ENCODE results near the gene SRD5A1. TPM values are rescaled to one million over a fixed set of nuclear protein-coding genes. Genes with fewer than 3 reads are reported as not detected.
A peak's percentile ranks its signal among the peaks of the same experiment; 100 is the strongest.

SRD5A1 gene
- total and polyA plus RNA-seq, 8 donors = 1.3 to 12.8 (median 4.2) TPM; not detected in 1

DNA sequence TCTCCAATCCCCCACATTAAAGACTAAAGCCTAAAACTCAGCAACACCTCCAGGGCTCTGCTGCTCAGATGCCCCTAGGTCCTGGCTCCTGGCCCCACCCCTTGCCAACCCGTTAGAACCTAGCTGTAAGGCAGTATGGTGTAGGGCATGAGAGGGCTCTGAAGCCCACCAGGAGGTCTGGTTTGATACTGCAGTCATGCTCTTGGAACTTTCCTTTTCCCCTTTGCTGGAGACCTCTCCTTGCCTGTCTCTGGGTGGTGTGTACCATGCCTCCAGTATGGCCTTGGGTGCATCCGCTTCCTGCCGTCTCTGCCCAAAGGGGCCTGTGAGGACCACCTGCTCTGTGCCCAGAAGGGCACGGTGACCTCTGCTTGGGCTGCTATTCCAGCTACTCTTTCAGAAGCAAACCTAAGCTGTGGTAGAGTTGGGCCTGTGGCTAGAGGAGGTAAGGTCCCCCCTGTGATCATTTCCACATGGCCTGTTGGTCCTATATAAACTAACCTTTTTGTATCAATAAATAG, 83.4 kb downstream of the SRD5A1 start:
- H3K4me1 ChIP-seq = peaks cover 57 to 76% (median 71%) of the 10 kb centered on the region in 4 donors
- no peak for DNase-seq
- no peak overlapping the region for H3K27ac ChIP-seq
- TF ChIP-seq POLR2A (IDR thresholded peaks at IDR 0.05) (no peak), EP300 (IDR thresholded peaks at IDR 0.05) (no peak), POLR2AphosphoS5 (IDR thresholded peaks at IDR 0.05) (no peak)
- TF ChIP-seq, protein P1, sequence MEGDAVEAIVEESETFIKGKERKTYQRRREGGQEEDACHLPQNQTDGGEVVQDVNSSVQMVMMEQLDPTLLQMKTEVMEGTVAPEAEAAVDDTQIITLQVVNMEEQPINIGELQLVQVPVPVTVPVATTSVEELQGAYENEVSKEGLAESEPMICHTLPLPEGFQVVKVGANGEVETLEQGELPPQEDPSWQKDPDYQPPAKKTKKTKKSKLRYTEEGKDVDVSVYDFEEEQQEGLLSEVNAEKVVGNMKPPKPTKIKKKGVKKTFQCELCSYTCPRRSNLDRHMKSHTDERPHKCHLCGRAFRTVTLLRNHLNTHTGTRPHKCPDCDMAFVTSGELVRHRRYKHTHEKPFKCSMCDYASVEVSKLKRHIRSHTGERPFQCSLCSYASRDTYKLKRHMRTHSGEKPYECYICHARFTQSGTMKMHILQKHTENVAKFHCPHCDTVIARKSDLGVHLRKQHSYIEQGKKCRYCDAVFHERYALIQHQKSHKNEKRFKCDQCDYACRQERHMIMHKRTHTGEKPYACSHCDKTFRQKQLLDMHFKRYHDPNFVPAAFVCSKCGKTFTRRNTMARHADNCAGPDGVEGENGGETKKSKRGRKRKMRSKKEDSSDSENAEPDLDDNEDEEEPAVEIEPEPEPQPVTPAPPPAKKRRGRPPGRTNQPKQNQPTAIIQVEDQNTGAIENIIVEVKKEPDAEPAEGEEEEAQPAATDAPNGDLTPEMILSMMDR (IDR thresholded peaks at IDR 0.05) = no peak
- H3K9me3 ChIP-seq = no peaks in the 10 kb centered on the region
- H3K27me3 ChIP-seq = no peaks in the 10 kb centered on the region
- 72 to 80% (median 78%) methylated on average over 4 of the region's 4 CpGs for WGBS, 5 donors
- intact Hi-C loops (cut with DNase I; ENCODE audit: low total_unique reads) = loop anchor here (5.0 kb wide), 1 partner anchor 84 kb away; the partner anchor contains the start of genes NSUN2 and SRD5A1
- peaks cover 0 to 8% (median 0%) of the 10 kb centered on the region in 4 donors for H3K36me3 ChIP-seq
- H3K4me3 ChIP-seq = peak overlapping the region in 3 of 4 donors; percentile 56 to 94 (median 68)

DNA sequence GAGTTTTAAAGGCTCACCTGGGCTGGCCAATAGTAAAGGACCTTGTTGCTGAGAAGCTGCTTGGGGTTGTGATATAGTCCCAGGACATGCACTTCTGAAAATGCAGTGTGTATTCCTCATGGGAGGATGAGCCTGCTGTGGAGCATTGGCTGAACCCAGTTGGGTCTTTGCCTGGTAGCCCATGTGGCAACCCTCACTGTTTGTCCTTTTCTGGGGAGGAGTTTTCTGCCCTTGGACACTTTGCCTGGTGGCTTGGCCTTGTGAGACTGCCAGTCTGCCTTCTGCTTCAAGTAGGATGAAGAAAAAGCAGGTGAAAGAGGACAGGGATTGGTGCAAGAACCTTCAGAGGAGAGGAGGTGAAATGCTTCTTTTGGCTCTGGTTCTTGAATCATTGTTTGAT, 84.0 kb downstream of the SRD5A1 start:
- intact Hi-C loops (cut with DNase I; ENCODE audit: low total_unique reads) = loop anchor here (5.0 kb wide), 1 partner anchor 85 kb away; the partner anchor contains the start of genes NSUN2 and SRD5A1
- peaks cover 0 to 8% (median 0%) of the 10 kb centered on the region in 4 donors for H3K36me3 ChIP-seq
- H3K4me3 ChIP-seq = no peak overlapping the region
- H3K4me1 ChIP-seq = peaks cover 61 to 77% (median 71%) of the 10 kb centered on the region in 4 donors
- H3K9me3 ChIP-seq = no peaks in the 10 kb centered on the region
- no peak overlapping the region for H3K27ac ChIP-seq
- no peak for DNase-seq
- H3K27me3 ChIP-seq = no peaks in the 10 kb centered on the region
- no peak for TF ChIP-seq POLR2A (IDR thresholded peaks at IDR 0.05)
- TF ChIP-seq, protein P1 (IDR thresholded peaks at IDR 0.05) = no peak
- no peak for TF ChIP-seq POLR2AphosphoS5 (IDR thresholded peaks at IDR 0.05)
- no peak for TF ChIP-seq EP300 (IDR thresholded peaks at IDR 0.05)

DNA sequence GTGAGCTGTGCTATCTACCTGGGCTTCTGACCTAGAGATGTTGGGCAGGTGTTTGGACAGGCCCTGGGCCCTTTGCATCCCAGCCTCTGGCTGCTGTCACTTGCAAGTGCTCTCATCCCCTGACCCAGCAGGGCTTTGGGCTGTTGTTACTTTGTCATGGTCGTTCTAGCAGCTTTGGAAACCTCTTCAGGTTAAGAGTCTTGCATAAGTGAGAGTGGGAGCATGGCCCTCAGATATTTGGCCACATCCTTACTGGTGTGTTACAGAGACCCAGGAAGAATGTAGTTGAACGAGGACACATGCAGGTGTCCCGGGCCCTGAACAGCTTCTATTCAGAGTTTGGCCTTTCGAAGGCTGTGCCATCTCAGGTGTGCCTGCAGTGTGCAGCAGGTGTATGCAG, 84.4 kb downstream of the SRD5A1 start:
- intact Hi-C loops (cut with DNase I; ENCODE audit: low total_unique reads) = loop anchor here (5.0 kb wide), 1 partner anchor 85 kb away; the partner anchor contains the start of genes NSUN2 and SRD5A1
- peak overlapping the region in 1 of 4 donors; percentile 1 for H3K4me3 ChIP-seq
- no peak for DNase-seq
- TF ChIP-seq EP300 (IDR thresholded peaks at IDR 0.05) = no peak
- TF ChIP-seq POLR2A (IDR thresholded peaks at IDR 0.05) = no peak
- TF ChIP-seq POLR2AphosphoS5 (IDR thresholded peaks at IDR 0.05) = no peak
- H3K9me3 ChIP-seq = no peaks in the 10 kb centered on the region
- H3K27me3 ChIP-seq = no peaks in the 10 kb centered on the region
- 62 to 71% (median 66%) methylated on average over 4 of the region's 4 CpGs for WGBS, 5 donors
- H3K36me3 ChIP-seq = peaks cover 0 to 8% (median 0%) of the 10 kb centered on the region in 4 donors
- peaks cover 65 to 81% (median 74%) of the 10 kb centered on the region in 4 donors for H3K4me1 ChIP-seq
- H3K27ac ChIP-seq = no peak overlapping the region

DNA sequence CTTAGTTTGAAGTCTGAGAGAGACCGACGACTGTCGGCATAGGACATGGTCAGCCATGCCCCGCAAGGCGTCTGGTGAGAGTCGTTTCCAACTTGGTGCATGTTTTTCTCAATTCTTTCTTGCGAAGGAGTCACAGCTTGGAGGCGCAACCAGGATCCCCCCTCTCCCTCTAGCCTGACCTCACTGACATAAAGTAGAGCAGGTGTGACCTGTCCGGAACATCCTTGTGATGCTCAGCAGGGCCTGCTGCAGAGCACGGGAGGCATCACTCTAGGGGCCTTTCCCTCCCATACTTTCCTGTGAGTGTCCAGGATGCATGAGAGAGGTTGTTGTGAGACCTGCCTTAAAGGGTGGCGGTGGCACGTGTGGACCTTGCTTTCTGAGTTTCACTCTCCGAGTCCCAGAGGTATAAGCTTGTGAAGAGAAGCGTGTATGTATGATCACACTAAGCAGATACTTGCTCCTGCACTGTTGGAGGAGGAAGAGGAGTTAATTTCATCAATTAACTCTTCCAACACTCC, 85.0 kb downstream of the SRD5A1 start:
- peaks cover 70 to 86% (median 79%) of the 10 kb centered on the region in 4 donors for H3K4me1 ChIP-seq
- DNase-seq = no peak
- H3K36me3 ChIP-seq = peaks cover 0 to 8% (median 0%) of the 10 kb centered on the region in 4 donors
- no peaks in the 10 kb centered on the region for H3K27me3 ChIP-seq
- H3K4me3 ChIP-seq = peak overlapping the region in 1 of 4 donors; percentile 1
- 78 to 90% (median 86%) methylated on average over 14 of the region's 14 CpGs for WGBS, 5 donors
- H3K9me3 ChIP-seq = no peaks in the 10 kb centered on the region
- H3K27ac ChIP-seq = no peak overlapping the region
- intact Hi-C loops (cut with DNase I; ENCODE audit: low total_unique reads) = loop anchor here (5.0 kb wide), 1 partner anchor 86 kb away; the partner anchor contains the start of genes NSUN2 and SRD5A1
- TF ChIP-seq POLR2AphosphoS5 (IDR thresholded peaks at IDR 0.05) (no peak), POLR2A (IDR thresholded peaks at IDR 0.05) (no peak), EP300 (IDR thresholded peaks at IDR 0.05) (no peak)
- TF ChIP-seq, protein P1 (IDR thresholded peaks at IDR 0.05) = no peak
